SK-N-MC (cell line): Measurements from ENCODE around the gene FTMT.

Source experiments
- DNase-seq: peaks from one replicate; pipeline ENCODE4 v3.0.0-alpha.2; 2011; ENCODE audit warnings: low read depth, low spot score
- H3K27ac ChIP-seq: fragments of 200-600 bp; sonication (generic); 2 replicates; pipeline ENCODE4 v1.5.1; 2016; ENCODE audit warnings: mixed run types
- H3K36me3 ChIP-seq: fragments of 200-600 bp; sonication (generic); 2 replicates; pipeline ENCODE4 v1.6.1; 2017; ENCODE audit warnings: antibody characterized with exemption, low read length, mixed read lengths; ENCODE audit not compliant: insufficient read depth
- H3K4me3 ChIP-seq: fragments of 200-600 bp; sonication (generic); 2 replicates; pipeline ENCODE4 v1.5.1; 2016
- H3K9ac ChIP-seq: fragments of 200-600 bp; sonication (generic); 2 replicates; pipeline ENCODE4 v1.8.0; 2017; ENCODE audit warnings: mixed run types, mixed read lengths; ENCODE audit not compliant: insufficient read length
- H3K9me3 ChIP-seq: fragments of 200-600 bp; sonication (generic); 2 replicates; pipeline ENCODE4 v1.6.1; 2017; ENCODE audit warnings: low read depth, mild to moderate bottlenecking, antibody characterized with exemption, low read length, moderate library complexity, mixed read lengths
- EZH2 ChIP-seq: fragments of 200-600 bp; sonication (generic); IDR thresholded peaks from one replicate; pipeline ENCODE4 v1.6.1; 2017; ENCODE audit warnings: antibody characterized with exemption
- FOXP2 ChIP-seq: optimal IDR thresholded peaks from 2 replicates; pipeline ENCODE3; 2011; ENCODE audit warnings: mild to moderate bottlenecking, moderate library complexity; ENCODE audit not compliant: insufficient read depth; ENCODE audit errors: extremely low read length, control extremely low read depth
- POLR2AphosphoS5 ChIP-seq: IDR thresholded peaks from 2 replicates; pipeline ENCODE4 v1.6.1; 2012; ENCODE audit warnings: mild to moderate bottlenecking, low read depth, low read length, borderline replicate concordance

Gene FTMT

DNA sequence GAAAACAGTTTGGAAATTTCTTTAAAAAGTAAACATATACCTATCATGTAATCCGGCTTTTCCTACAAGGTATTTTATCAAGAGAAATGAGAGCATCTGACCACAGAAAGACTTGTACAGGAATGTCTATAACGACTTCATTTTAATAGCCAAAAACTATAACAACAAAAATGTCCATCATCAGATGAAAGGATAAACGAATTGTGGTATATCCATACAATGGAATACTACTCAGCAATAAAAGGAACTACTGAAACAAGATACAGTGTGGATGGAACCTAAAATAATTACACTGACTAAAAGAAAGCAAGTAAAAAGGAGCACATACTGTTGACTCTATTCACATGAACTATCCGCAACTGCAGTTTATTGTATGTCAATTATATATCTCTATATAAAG is 1.4 kb upstream of the FTMT start:
- Histone ChIP-seq H3K27ac (no peak overlapping the region), H3K4me3 (no peak overlapping the region), H3K9ac (no peak overlapping the region), H3K9me3 (peaks cover 5% of the 10 kb centered on the region; the same call in 1 of the 2 replicates), H3K36me3 (no peaks in the 10 kb centered on the region)
- no peak for DNase-seq
- TF ChIP-seq POLR2AphosphoS5 (no peak), FOXP2 (no peak), EZH2 (no peak)

DNA sequence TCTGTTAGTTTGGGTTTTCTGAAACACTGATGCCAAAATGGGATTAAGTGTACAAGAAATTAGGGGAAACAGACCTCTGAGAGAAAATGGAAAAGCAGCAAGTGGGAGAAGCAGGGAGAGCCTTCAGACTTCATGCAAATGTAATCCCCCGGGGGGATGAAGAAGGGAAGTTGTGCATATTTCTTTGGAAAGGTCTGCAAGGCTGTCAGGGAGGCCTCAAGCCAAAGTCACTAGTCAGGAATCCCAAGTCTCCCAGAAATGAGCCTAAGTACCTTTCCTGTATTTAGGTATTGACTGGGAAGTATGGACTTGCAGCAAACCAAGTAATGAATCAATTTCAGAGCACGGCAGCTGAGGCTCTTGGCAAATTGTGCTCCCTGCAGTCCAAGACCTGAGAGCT is 2.2 kb downstream of the FTMT start:
- no peak for DNase-seq
- Histone ChIP-seq H3K36me3 (no peaks in the 10 kb centered on the region), H3K4me3 (no peak overlapping the region), H3K9me3 (peaks cover 5% of the 10 kb centered on the region; the same call in 1 of the 2 replicates), H3K9ac (no peak overlapping the region), H3K27ac (no peak overlapping the region)
- TF ChIP-seq POLR2AphosphoS5 (no peak), EZH2 (no peak), FOXP2 (no peak)

GRCh38 chr5:121862801-121863200 is 11.1 kb downstream of the FTMT start:
- no peaks in the 10 kb centered on the region for H3K9me3 ChIP-seq
- H3K27ac ChIP-seq, result no peak overlapping the region
- H3K4me3 ChIP-seq, result no peak overlapping the region
- TF ChIP-seq FOXP2 (no peak), POLR2AphosphoS5 (no peak), EZH2 (no peak)
- no peak overlapping the region for H3K9ac ChIP-seq
- no peaks in the 10 kb centered on the region for H3K36me3 ChIP-seq
- DNase-seq, result no peak

GRCh38 chr5:121863753-121864285 is 12.1 kb downstream of the FTMT start:
- Histone ChIP-seq H3K9me3 (no peaks in the 10 kb centered on the region), H3K4me3 (no peak overlapping the region), H3K27ac (no peak overlapping the region), H3K36me3 (no peaks in the 10 kb centered on the region), H3K9ac (no peak overlapping the region)
- no peak for TF ChIP-seq FOXP2
- TF ChIP-seq POLR2AphosphoS5, result no peak
- no peak for DNase-seq

GRCh38 chr5:121867403-121867802 is 15.7 kb downstream of the FTMT start:
- Histone ChIP-seq H3K9ac (no peak overlapping the region), H3K4me3 (no peak overlapping the region), H3K9me3 (no peaks in the 10 kb centered on the region), H3K36me3 (no peaks in the 10 kb centered on the region), H3K27ac (no peak overlapping the region)
- TF ChIP-seq FOXP2 (no peak), POLR2AphosphoS5 (no peak), EZH2 (no peak)
- no peak for DNase-seq

GRCh38 chr5:121870489-121870888 is 18.8 kb downstream of the FTMT start:
- Histone ChIP-seq H3K4me3 (no peak overlapping the region), H3K36me3 (no peaks in the 10 kb centered on the region), H3K27ac (no peak overlapping the region), H3K9me3 (no peaks in the 10 kb centered on the region), H3K9ac (no peak overlapping the region)
- TF ChIP-seq FOXP2 (no peak), EZH2 (no peak), POLR2AphosphoS5 (no peak)
- peak; percentile 6 for DNase-seq

GRCh38 chr5:121872856-121873255 is 21.2 kb downstream of the FTMT start:
- no peak overlapping the region for H3K27ac ChIP-seq
- no peak overlapping the region for H3K4me3 ChIP-seq
- H3K9ac ChIP-seq, result no peak overlapping the region
- TF ChIP-seq EZH2, result no peak
- no peaks in the 10 kb centered on the region for H3K9me3 ChIP-seq
- H3K36me3 ChIP-seq, result no peaks in the 10 kb centered on the region
- DNase-seq, result no peak

- no peak for DNase-seq
- TF ChIP-seq POLR2AphosphoS5 (no peak), EZH2 (no peak), FOXP2 (no peak)
Observed at GRCh38 chr5:121873409-121873808, 21.7 kb downstream of the FTMT start.

DNA sequence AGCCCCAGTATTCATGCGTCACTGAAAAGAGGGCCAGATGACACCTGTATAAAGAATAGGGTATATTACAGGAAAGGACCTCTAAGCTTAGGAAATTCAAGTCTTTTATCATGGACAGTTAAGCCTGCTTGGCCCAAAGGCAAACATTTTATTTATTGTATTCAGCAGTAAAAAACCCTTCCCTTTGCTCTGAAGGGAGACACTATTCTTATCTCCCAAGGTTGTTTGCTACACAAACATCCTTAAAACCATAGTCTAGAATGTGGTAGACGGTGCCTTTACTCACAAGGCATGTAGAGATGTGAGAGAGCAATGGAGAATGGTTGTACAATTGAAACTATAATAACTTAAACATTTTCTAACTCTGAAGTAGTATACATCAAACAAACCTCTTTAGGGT is 33.9 kb downstream of the FTMT start:
- no peaks in the 10 kb centered on the region for H3K36me3 ChIP-seq
- no peak overlapping the region for H3K4me3 ChIP-seq
- no peak overlapping the region for H3K9ac ChIP-seq
- DNase-seq, result no peak
- H3K9me3 ChIP-seq, result no peaks in the 10 kb centered on the region
- H3K27ac ChIP-seq, result no peak overlapping the region
- TF ChIP-seq POLR2AphosphoS5 (no peak), FOXP2 (no peak), EZH2 (no peak)

More at GRCh38 chr5:121873409-121873808, 21.7 kb downstream of the FTMT start:
- Histone ChIP-seq H3K36me3 (no peaks in the 10 kb centered on the region), H3K9ac (no peak overlapping the region), H3K9me3 (no peaks in the 10 kb centered on the region), H3K27ac (no peak overlapping the region), H3K4me3 (no peak overlapping the region)
